Stimulated activated CD8-positive, alpha-beta memory T cell treated with anti-CD3 and anti-CD28 coated beads, Interleukin-15, amount 100 ng/mL, for 48 hours (primary cell): ENCODE results near the gene ACOXL.

Experiments used
- DNase-seq, 2 donors: peaks; one replicate each; pipeline ENCODE4 v3.0.0-alpha.2; 2020; ENCODE audit warnings: low read depth in 2 of 2

The ACOXL gene

GRCh38 chr2:111135237-111135909, 403.0 kb downstream of the ACOXL start:
- no peak for DNase-seq

- DNase-seq: no peak
These were observed 403.5 kb downstream of the ACOXL start for GRCh38 chr2:111135910-111136297.

GRCh38 chr2:111138839-111139238, 406.5 kb downstream of the ACOXL start:
- no peak for DNase-seq

DNA sequence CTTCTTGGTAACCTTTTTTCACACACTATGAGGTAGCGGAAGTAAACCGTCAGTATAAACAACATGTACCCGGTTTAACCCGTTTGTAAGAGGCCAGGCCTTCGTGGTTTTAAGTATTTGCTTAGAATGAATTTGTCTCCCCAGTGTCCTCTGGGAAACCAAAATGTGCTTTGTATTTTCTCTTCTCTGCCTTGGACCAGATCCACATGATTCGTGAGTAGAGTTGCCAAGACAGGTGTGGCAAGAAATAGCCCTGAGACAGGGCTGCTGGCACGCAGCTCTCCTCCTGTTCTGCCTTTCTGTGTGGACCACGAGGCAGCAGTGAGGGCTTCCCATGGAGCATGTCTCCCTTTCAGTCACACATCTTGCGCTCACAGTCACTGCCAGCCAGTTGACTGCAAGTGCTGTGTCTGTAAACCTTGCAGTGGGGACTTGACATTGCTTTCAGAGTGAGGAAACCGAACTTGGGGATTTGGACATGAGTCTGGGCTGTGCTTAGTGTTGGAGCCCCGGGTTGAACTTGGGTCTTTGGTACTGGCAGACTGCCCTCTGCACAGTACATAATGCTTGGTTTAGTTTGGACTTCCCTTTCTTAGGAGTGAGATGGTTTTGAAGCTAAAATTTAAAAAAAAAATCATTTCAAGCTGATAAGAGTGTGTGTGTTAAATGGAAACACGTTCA, 407.4 kb downstream of the ACOXL start:
- DNase-seq: no peak

DNA sequence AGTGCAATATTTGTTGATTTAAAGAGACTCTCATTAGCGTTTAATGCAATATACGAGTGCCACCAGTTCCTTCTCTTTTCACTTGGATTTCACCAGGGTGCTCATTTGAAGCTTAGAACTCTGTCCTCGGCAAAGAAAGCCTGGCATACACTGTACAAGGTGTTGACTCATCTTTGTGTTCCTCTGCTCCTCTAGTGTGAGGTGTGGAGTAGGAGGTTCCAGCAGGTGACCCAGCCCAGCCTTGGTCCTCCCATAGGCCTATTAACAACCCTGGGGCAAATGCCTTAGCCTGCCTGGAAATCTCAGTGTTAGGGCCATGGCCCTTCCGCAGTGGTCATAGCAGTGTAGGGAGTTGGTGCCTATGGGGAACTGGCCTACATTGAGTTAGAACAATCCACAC, 408.4 kb downstream of the ACOXL start:
- DNase-seq: no peak

DNA sequence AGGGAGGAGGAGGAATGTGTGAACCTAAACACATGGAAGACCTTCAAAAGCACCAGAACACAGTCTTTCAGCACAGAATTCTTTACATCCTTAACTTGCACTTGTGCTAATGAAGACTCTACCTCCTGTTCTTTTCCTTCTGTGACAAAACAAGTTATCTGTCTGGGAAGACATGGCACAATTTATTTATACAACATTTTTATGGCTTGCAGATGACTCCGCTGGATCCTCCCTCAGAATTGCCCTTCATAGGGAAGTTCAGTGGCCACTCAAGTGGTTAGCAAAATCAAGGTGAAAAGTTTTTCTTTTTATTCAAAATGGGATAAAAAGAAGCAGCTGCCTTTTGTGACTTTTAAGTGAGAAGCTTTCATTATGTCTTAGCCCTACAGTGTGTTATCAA, 409.7 kb downstream of the ACOXL start:
- no peak for DNase-seq

DNA sequence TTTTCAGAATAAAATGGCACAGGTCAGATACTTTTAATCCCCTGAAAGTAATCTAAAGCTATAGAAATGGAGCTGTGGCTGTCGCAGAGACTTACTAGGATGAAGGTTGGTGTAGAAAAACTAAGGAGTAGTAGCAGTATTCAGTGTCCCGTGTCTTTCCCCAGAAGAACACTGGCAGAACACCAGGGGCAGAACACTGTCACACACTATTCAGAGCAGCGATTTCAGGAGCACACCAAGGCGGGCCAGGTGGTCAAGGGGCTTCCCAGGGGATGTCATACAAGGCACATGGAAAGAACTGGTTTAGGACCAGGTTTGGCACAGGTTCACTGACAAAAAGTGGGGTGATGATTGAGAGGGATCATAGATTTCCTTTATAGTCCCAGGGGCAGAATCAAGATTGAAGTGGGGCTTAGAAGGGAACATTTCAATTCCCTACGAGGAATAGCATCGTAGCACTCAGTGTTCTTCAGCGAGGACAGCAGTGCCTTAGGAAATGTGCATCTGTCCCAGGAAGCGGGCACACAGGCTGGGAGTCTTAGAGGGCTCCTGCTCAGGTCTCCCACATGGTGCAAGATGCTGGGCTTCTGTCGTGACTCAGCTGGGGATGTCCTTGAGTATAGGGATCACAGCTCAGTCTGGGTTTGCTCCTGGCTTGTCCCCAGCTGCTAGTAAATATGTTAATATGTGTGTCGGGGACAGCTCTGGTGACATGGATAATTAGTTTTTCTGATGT, 410.9 kb downstream of the ACOXL start:
- DNase-seq: no peak

DNA sequence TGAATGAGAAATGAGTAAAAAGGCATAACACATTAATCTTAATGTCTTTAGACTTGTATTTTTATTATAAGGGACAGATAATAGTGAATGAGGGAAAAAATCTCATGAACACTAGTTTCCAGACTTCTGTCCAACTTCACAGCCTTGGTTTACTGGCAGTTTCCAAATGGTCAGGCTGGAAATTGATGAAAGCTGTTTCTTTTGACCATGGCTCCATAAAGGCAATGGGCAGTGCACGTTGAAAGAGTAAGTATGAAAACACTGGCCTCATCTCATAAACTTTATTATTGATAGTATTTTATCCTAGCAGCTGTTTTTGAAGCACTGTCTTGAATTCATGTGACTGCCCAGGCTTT, 411.4 kb downstream of the ACOXL start:
- DNase-seq: no peak

DNA sequence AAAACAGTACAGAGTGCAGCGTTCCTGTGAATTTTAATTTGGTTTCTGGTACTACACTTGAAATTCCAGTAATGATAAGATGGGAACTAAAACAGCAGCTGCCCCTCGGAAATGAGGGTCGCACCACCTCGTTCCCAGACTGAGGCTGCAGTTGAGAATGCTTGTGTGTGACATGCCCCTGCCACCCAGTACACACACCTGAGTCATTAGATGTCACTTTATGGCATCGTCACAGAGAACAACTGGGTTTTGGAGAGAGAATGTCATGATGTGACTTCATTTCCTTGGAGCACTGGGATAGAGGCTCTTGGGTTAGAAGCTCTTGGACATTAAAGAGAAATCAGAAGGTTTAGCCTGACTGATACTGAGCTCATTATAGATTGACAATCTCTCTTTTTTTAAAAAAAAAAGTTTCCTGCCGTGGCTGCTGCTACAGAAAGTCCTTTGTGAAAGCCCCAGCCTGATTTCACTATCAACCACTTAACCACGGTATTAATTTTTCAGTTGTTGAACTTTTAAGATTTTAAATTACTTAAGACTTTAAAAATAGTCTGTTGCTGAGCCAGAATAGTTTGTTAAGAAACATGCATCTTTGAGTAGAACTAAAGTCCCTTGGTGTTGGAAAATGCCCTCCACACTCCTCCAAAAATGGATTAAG, 412.9 kb downstream of the ACOXL start:
- DNase-seq: no peak

DNA sequence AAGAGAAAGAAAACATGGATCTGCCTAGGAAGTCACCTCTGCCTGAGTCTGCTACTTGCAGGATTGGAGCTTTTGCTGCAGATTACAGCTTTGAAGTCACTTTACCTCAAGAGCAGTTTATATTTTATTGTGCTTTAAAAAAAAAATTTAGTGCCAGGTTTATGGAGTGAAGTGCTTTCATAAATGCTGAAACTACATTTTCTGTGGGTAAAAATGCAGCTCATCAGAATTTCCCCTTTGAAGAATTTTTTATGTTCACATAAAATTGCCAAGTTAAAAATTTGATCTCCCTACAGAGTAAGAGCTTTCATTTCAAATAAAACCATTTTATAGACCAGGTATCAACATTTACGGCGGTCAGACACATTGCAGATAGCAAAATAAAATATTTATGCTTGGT, 413.6 kb downstream of the ACOXL start:
- no peak for DNase-seq

- no peak for DNase-seq
These were observed 416.0 kb downstream of the ACOXL start for GRCh38 chr2:111148225-111148873.

DNA sequence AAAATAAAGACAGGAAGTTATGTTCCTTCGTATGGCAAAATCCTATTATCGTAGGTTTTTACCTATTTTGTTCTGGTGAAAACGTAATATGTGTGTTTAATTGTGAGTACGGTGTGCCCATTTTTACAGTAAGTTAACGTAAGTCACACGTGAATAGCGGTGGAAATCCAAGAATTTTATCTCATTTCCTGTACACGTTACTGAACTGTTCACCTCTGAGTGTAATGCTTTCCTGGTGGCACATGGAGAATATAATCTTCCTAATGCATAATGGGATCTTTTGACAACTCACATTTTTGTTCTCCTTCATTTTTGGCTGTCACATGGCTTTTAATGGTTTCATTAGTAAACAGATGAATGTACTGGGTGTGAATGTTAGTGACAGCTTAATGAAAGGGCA, 416.6 kb downstream of the ACOXL start:
- DNase-seq: no peak

DNA sequence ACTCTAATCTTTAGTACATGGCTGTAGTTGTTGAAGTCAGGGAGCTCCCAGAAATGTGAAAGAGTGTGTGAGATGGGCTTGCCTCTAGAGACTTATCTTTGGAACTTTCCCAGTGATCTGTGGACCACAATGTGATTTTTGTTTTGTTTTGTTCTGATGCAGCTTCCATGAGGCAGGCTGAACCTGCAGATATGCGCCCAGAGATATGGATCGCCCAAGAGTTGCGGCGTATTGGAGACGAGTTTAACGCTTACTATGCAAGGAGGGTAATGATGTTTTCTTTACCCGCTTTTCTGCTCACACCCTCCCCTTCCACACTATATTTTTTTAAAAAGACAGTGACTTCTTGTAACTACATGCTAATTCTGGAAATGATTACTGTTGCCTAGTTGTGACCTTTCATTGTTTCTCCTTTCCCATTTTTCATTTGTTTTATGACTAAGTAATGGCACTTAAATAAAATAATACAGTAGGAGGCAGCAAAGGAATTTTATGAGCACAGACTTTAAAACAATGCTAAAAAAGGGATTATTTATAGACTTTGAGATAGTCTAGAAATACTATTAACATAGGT, 417.6 kb downstream of the ACOXL start:
- no peak for DNase-seq

- DNase-seq: no peak
These were observed 422.4 kb downstream of the ACOXL start for GRCh38 chr2:111154758-111155157.

- no peak for DNase-seq
These were observed 423.2 kb downstream of the ACOXL start for GRCh38 chr2:111155610-111156009.

DNA sequence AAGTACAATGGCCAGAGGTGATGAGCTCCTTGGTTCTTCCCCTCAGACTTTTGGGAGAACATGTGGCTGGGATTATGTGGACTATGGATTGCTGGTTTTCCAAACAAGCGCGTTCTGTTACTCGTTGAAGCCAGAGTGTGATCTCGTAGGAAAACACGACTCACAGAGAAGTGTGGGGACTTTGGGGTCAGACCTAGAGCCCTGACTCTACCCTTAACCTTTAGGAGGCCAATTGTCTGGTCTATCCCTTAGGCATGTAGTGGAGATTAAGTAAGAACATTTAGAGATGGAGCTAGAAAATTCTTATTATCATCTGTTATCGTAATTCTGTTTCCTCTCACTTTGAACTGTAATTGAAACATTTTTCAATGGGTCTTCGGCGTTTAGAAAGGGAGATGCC, 424.2 kb downstream of the ACOXL start:
- no peak for DNase-seq

DNA sequence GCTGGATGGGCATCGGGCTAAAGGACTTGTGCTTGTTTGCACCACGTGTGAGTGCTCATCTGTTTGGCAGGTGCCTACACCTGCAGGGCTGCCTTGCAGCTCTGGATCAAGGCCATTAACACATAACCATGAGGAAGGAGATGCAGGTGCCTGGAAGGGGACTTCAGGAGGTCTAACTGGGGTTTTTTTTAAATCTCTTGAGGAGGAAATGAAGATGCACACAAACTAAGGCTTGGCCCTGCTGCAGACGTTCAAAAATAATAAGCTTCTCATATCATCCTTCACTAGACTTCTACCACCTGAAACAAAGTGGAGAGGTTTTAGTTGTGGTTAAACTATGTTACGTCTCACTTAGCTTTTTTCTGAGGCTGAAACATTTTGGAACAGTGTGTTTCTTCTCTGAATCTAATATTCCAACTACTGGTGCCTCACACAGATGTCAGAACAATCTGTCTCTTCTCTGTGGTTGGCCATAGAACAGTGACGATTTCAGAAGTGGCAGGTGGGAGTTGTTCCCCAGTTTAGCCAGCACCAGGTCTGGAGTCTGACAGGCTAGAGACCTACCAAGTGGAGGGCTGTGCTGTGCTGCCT, 424.8 kb downstream of the ACOXL start:
- DNase-seq: no peak

DNA sequence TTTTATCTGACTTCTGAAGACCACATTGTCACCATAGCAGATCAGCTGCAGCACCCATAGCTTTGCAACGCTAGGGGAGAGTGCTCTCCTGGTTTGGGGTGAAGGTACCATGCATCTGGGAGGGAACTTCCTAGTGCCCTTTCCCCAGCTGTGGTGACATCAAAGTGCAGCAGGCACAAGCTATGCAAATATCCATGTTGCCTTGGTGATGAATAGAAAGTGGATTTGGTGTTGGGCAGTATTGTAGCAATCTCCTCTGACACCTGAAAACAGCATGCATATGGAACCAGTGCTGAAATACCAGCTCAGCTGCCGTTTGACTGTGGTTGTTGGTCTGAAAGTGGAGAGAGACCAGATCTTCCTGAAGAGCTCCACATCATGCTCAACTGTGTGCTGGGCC, 425.4 kb downstream of the ACOXL start:
- DNase-seq: no peak

GRCh38 chr2:111159641-111160040, 427.3 kb downstream of the ACOXL start:
- no peak for DNase-seq

DNA sequence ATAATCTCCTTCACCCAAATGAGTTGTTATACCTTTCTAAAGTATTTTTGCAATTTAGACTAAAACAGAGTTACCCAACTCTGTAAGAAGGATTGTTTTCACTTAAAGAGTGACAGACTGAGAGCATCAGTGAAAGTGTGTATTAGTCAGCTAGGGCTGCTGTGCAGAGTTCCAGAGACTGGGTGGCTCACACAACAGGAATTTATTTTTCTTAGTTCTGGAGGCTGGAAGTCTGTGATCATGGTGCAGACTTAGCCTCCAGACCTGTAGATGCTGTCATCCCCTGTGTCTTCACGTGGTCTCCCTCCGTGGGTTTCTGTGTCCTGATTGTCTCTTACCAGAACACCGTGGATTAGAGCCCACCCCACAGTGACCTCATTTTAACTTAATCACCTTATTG, 428.4 kb downstream of the ACOXL start:
- no peak for DNase-seq

DNA sequence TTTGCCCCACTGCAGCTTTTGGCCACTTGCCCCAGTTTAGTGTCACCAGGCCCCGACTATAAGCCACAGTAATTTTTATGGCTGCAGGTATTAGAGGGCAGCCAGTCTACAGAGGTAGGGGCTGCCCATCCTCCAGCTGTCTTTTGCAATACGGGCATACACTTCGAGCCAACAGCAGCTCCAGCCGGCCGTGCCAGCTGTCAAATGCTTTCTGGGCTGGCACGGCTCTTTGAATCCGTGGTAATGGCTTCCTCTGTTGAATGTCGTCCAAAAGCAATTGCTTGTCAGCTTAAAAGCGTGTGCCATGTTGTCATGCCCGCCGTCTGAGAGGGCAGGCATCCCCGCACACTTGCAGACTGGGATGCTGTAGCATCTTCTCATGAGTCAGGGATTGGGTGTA, 429.6 kb downstream of the ACOXL start:
- DNase-seq: no peak
